BJ (cell line): Measurements from ENCODE around the gene ITPK1. TPM values are rescaled to one million over a fixed set of nuclear protein-coding genes. Genes with fewer than 3 reads are reported as not detected.

Experiments
- CTCF ChIA-PET: fragments of 350-600 bp; formaldehyde crosslinking; extraction: SDS; loops from one replicate; lab custom pipeline; 2021; ENCODE audit warnings: antibody characterized with exemption, inconsistent platforms; lab: Yijun Ruan, JAX
- POLR2A ChIA-PET: fragments of 300-600 bp; sonication (Branson Sonifier 250); formaldehyde crosslinking; extraction: SDS; loops from one replicate; lab custom pipeline; 2021; ENCODE audit warnings: antibody characterized with exemption; lab: Charles Lee
- DNase-seq: peaks from one replicate; pipeline ENCODE4 v3.0.0-alpha.2; 2011; ENCODE audit warnings: low read depth
- H3K27me3 ChIP-seq: 2 replicates; pipeline ENCODE4 v1.6.0; 2011; ENCODE audit warnings: low read length; ENCODE audit not compliant: control insufficient read depth, insufficient read depth
- H3K36me3 ChIP-seq: 2 replicates; pipeline ENCODE4 v1.5.1; 2011; ENCODE audit warnings: low read length; ENCODE audit not compliant: control insufficient read depth, insufficient read depth
- H3K4me3 ChIP-seq: 2 replicates; pipeline ENCODE4 v1.5.1; 2011; ENCODE audit warnings: low read depth, mild to moderate bottlenecking, control low read depth, low read length
- CTCF ChIP-seq: IDR thresholded peaks from 2 replicates; pipeline ENCODE4 v1.5.1; 2011; ENCODE audit warnings: low read depth, mild to moderate bottlenecking, control low read depth, inconsistent platforms, low read length, moderate library complexity; ENCODE audit not compliant: insufficient read depth
- polyA plus RNA-seq: library from polyadenylated mRNA; depleted of rRNA; stranded (reverse); fragments of >200 nt; gene quantifications from 2 replicates; pipeline ENCODE4 v1.2.3, GENCODE V29; 2011

The ITPK1 gene
- polyA plus RNA-seq, 1 experiment: 49.0 TPM

GRCh38 chr14:92958373-92959188 is 157.1 kb downstream of the ITPK1 start:
- H3K27me3 ChIP-seq: no peaks in the 10 kb centered on the region
- no peak overlapping the region for H3K4me3 ChIP-seq
- H3K36me3 ChIP-seq: peaks cover 4% of the 10 kb centered on the region
- CTCF ChIA-PET: interaction anchor here (1.3 kb wide), 1 partner anchor 181 kb away, joined by 5 read pairs; no protein-coding TSS in a partner anchor
- POLR2A ChIA-PET: no interaction called here
- no peak for DNase-seq
- TF ChIP-seq CTCF: no peak

- DNase-seq: no peak
- peaks cover 4% of the 10 kb centered on the region for H3K36me3 ChIP-seq
- no peak overlapping the region for H3K4me3 ChIP-seq
- CTCF ChIA-PET: interaction anchor here (1.1 kb wide), 2 partner anchors 157 to 158 kb away, joined by 4 to 5 read pairs; no protein-coding TSS in a partner anchor
- H3K27me3 ChIP-seq: no peaks in the 10 kb centered on the region
- no peak for TF ChIP-seq CTCF
- POLR2A ChIA-PET: no interaction called here
Observed at GRCh38 chr14:92956961-92957360, 158.8 kb downstream of the ITPK1 start.

GRCh38 chr14:92955381-92955780 is 160.3 kb downstream of the ITPK1 start:
- CTCF ChIA-PET: interaction anchor here (0.7 to 5.2 kb wide), 9 partner anchors 79 to 223 kb away, joined by 3 to 54 read pairs (median 5); no protein-coding TSS in a partner anchor
- Histone ChIP-seq H3K27me3 (no peaks in the 10 kb centered on the region), H3K4me3 (no peak overlapping the region), H3K36me3 (peaks cover 4% of the 10 kb centered on the region)
- no peak for DNase-seq
- POLR2A ChIA-PET: interaction anchor here (0.6 kb wide), 1 partner anchor 221 kb away, joined by 3 read pairs; no protein-coding TSS in a partner anchor
- TF ChIP-seq CTCF: no peak

GRCh38 chr14:92954933-92955332 is 160.8 kb downstream of the ITPK1 start:
- Histone ChIP-seq H3K4me3 (no peak overlapping the region), H3K27me3 (no peaks in the 10 kb centered on the region), H3K36me3 (peaks cover 4% of the 10 kb centered on the region)
- ChIA-PET POLR2A (no interaction called here), CTCF (interaction anchor here (0.7 to 5.2 kb wide), 10 partner anchors 79 to 223 kb away, joined by 3 to 54 read pairs (median 4); no protein-coding TSS in a partner anchor)
- DNase-seq: no peak
- no peak for TF ChIP-seq CTCF

- Histone ChIP-seq H3K36me3 (peaks cover 4% of the 10 kb centered on the region), H3K4me3 (no peak overlapping the region), H3K27me3 (no peaks in the 10 kb centered on the region)
- ChIA-PET POLR2A (interaction anchor here (0.6 kb wide), 1 partner anchor 585 kb away, joined by 5 read pairs; no protein-coding TSS in a partner anchor), CTCF (interaction anchor here (0.8 to 5.2 kb wide), 12 partner anchors 10 to 226 kb away, joined by 3 to 54 read pairs (median 7); no protein-coding TSS in a partner anchor)
- no peak for TF ChIP-seq CTCF
- DNase-seq: no peak
Observed at GRCh38 chr14:92953526-92953925, 162.2 kb downstream of the ITPK1 start.
